ENCODE data around the gene NRIP3. TPM values are rescaled to one million over a fixed set of nuclear protein-coding genes. Genes with fewer than 3 reads are reported as not detected.

Gene NRIP3
- total RNA-seq, 1 donor from 2014 or later: 1.4 TPM

GRCh38 chr11:8933931-8934330, 69.9 kb downstream of the NRIP3 start:
- no peak overlapping the region for H3K4me3 Mint-ChIP-seq (ENCODE audit: unreplicated experiment)
- peaks cover 10% of the 10 kb centered on the region for H3K4me1 Mint-ChIP-seq (ENCODE audit: unreplicated experiment)
- no peaks in the 10 kb centered on the region for H3K36me3 Mint-ChIP-seq (ENCODE audit: low read depth, unreplicated experiment)
- TF ChIP-seq, protein P1, sequence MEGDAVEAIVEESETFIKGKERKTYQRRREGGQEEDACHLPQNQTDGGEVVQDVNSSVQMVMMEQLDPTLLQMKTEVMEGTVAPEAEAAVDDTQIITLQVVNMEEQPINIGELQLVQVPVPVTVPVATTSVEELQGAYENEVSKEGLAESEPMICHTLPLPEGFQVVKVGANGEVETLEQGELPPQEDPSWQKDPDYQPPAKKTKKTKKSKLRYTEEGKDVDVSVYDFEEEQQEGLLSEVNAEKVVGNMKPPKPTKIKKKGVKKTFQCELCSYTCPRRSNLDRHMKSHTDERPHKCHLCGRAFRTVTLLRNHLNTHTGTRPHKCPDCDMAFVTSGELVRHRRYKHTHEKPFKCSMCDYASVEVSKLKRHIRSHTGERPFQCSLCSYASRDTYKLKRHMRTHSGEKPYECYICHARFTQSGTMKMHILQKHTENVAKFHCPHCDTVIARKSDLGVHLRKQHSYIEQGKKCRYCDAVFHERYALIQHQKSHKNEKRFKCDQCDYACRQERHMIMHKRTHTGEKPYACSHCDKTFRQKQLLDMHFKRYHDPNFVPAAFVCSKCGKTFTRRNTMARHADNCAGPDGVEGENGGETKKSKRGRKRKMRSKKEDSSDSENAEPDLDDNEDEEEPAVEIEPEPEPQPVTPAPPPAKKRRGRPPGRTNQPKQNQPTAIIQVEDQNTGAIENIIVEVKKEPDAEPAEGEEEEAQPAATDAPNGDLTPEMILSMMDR (IDR thresholded peaks at IDR 0.05; ENCODE audit: unreplicated experiment): no peak
- no peak overlapping the region for H3K27ac Mint-ChIP-seq (ENCODE audit: unreplicated experiment)
- peak; percentile 18 for DNase-seq (ENCODE audit: low spot score)
- peaks cover 1% of the 10 kb centered on the region for H3K27me3 Mint-ChIP-seq (ENCODE audit: unreplicated experiment)
- H3K9me3 Mint-ChIP-seq (ENCODE audit: unreplicated experiment): no peaks in the 10 kb centered on the region

GRCh38 chr11:8932564-8933180, 71.1 kb downstream of the NRIP3 start, which contains the start of gene C11orf16:
Gene C11orf16 (minus strand): TSS chr11:8932947. CDS start chr11:8932308, 639 bp downstream.
- no peak within 1 kb of the TSS for H3K27ac Mint-ChIP-seq (ENCODE audit: unreplicated experiment)

More at GRCh38 chr11:8932564-8933180, 71.1 kb downstream of the NRIP3 start, which contains the start of gene C11orf16:
- TF ChIP-seq, protein P1 (IDR thresholded peaks at IDR 0.05; ENCODE audit: unreplicated experiment): no peak
- Mint-ChIP-seq H3K36me3 (ENCODE audit: low read depth, unreplicated experiment) (no peaks in the 10 kb centered on the region), H3K4me3 (ENCODE audit: unreplicated experiment) (no peak within 1 kb of the TSS), H3K4me1 (ENCODE audit: unreplicated experiment) (peaks cover 10% of the 10 kb centered on the region), H3K27me3 (ENCODE audit: unreplicated experiment) (peaks cover 1% of the 10 kb centered on the region), H3K9me3 (ENCODE audit: unreplicated experiment) (no peaks in the 10 kb centered on the region)
- no peak for DNase-seq (ENCODE audit: low spot score)

Other genes with a start within 250 kb of the NRIP3 start
- 20.8 TPM for gene AKIP1, start 92.8 kb downstream of the NRIP3 start, total RNA-seq (ENCODE audit: unreplicated experiment)
- not detected for gene C11orf16, start 71.1 kb downstream of the NRIP3 start, total RNA-seq (ENCODE audit: unreplicated experiment)
- not detected for gene ASCL3, start 61.0 kb downstream of the NRIP3 start, total RNA-seq (ENCODE audit: unreplicated experiment)
- 23.4 TPM for gene TMEM9B, start 39.6 kb downstream of the NRIP3 start, total RNA-seq (ENCODE audit: unreplicated experiment)
- gene SCUBE2, start 87.6 kb upstream of the NRIP3 start, total RNA-seq (ENCODE audit: unreplicated experiment): 2.4 TPM